GM18907 (cell line): ENCODE measurements around the gene DISC1.

ENCODE experiments used
- ATAC-seq: cut with Tn5 transposase; IDR thresholded peaks from one replicate; pipeline ENCODE4 v1.9.1; 2021; ENCODE audit warnings: mild to moderate bottlenecking, moderate library complexity; ENCODE audit not compliant: unreplicated experiment

The DISC1 gene

DNA sequence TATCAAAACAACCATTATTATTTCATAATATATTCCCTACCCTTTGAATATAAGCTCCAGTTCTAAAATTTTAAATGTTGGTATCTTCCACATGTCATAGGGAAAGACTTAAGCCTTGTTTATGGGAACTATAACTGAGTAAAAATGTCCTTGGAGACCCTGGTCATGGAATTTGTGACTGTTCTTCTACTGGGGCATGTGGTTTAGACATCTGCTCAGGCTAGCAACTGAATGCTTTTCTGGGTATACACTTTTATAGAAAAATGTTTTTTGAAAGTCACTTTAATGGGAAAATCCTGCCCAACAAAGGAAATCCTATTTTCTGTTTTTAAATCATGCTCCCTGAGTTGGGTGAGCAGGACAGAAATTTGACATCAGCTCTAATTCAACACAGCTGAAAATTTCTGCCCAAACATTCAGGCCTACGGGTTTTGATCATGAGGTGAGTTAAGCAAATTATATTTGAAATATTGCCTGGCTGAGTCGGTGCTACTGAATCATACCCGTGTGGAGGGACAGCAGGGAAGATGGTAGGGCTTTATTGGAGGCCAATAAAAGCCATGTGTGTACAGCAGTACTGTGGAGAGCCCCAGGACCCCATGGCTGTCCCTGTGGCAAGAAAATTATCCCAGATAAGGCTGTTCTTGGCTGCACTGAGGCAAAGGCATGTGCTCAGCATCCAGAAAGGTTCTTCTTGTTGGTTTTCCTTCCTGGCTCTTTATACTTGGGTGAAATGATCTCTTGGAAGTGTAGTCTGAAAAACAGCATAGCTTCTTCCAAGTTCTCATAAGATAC, 391.8 kb downstream of the DISC1 start:
- no peak for ATAC-seq

DNA sequence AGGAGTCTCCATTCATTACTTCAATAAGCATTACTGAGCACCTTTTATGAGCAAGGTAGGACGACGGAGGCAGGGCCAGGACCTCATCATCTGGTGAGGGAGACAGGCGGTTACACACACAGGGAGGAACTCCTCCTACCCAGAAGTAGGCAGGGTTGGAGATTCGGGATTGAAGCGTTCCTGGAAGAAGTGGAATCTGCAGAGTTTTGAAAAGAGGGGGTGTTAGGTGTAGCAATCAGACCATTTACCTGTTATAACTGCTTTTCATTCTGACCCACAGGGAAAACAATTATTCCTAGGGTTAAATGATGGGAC, 392.4 kb downstream of the DISC1 start:
- no peak for ATAC-seq

DNA sequence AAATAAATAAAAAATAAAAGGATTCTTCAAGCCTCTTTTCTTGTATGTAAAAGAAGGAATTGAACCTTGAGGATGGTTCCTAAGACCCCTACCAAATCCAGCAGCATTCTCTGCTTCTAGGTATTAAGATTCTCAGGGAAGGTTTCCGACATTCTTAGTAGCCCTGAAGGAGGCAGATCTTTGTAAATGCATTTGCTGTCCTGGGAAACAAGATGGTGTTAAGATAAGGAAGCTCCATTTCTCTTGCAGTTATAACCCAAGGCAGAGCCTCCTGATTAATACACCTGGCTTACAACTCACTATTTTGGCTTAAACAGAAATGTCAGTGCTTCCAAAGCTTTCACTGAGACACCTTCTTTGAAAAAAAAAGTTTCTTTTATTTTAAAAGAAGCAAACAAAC, 393.8 kb downstream of the DISC1 start:
- no peak for ATAC-seq

DNA sequence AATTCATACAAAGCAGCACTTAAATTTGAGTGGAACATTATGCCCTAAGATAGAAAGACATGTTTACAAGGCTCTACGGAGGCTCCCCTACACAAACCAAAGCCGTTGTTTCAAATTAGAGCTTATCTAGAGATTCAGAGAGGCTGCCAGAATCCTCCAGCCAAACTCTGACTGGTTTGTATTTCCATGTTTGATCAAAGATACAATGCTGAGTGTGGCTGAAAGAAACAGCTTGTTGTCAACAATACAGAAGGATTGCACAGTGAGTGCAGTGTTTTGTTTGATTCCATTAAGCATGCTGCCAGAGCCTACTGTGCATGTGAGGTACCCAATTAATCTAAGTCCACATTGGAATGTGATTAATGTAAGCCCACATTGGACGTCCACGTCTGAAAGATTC, 402.7 kb downstream of the DISC1 start:
- ATAC-seq: no peak

DNA sequence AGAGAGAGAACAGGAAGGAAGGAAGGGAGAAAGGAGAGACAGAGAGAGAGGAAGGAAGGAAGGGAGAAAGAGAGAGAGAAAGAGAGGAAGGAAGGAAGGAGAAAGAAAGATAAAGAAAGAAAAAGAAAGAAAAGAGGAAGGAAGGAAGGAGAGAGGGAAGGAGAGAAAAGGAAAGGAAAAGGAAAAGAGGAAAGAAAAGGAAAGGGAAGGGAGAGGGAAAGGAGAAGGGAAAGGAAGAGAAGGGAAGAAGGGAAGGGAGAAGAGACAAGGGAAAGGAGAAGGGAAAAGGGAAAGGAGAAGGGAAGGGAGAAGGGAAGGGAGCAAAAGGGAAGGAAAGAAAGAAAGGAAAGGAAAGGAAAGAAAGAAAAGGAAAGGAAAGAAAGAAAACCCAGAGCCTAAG, 404.6 kb downstream of the DISC1 start:
- no peak for ATAC-seq

DNA sequence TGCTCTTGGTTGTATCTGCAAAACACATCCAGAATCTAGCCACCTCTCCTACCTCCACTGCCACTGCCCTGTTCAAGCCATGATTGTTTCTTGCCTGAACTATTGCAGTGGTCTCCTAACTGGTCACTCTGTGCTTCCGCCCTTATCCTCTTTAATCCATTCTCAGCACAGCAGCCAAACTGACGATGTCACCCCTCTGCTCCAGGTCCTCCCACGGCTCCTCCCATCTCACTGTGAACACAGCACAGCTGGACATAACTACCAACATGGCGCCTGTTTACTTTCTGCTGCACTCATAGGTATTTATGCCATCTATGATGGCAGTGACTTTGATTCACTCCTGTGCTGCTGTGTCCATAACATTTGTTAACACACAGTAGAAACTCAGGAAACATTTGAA, 406.7 kb downstream of the DISC1 start:
- no peak for ATAC-seq

DNA sequence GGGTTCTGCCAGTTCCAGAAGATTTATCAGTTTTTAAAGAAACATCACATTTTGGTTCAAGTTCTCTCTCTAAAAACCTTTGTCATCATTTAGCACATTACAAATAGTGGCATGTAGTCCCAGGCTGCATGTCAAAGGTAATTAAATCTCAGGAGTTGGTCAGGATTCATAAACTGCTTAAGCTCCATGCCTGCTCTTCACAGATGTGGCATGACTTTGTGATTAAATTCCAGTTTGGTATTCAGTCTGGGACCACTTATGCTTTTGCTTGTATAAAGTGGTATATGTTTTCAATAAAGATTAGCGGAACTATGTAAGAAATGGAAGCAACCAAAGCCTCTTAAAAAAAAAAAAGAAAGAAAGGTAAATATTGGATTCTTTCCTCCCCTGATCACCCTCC, 408.0 kb downstream of the DISC1 start:
- no peak for ATAC-seq

DNA sequence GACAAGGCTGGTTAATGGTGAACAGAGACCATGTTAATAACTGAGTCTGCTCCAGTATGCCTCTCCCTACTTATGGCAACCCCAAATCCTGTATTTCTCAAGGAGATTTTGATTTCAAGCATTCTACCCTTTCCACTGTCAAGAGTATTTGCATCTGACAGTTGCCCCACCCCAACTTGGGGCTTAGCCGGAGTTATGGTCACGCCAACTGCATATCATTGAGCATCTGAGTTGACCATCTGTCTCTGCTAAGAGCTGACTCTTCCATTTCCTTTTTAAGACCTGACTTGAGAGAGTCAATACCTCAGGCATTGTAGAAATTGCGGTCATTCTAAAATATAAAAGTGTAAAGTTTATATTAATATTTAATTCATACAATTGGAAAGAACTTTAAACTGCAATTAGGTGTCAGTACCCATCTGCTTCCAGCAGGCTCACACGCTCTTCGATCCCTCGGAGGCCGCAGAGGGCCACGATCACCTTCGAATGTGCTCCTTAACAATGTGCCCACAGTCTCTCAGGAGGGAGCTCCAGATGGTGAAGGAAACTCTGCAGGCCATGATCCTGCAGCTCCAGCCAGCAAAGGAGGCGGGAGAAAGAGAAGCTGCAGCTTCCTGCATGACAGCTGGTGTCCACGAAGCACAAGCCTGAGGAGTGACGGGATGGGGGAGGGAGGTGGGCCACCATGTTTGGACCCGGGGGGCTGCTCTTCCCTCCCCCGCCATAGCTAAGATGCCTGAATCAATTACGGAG, 409.8 kb downstream of the DISC1 start:
- no peak for ATAC-seq

DNA sequence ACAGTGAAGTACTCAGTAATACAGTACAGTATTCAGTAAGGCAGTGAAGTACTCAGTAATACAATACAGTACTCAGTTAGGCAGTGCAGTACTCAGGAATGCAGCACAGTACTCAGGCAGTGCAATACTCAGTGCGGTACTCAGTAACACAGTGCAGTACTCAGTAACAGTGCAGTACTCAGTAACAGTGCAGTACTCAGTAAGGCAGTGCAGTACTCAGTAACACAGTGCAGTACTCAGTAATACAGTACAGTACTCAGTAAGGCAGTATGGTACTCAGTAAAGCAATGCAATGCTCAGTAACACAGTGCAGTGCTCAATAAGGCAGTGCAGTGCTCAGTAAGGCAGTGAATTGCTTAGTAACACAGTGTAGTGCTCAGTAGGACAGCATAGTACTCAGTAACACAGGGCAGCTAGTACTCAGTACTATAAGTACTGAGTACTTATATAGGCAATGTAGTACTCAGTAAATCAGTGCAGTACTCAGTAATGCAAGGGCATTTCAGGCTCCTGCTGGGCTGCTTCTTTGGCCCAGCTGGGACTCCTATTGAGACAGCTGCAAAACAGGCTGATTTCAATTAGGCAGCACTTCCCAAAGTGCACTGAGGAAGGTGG, 411.3 kb downstream of the DISC1 start:
- no peak for ATAC-seq

DNA sequence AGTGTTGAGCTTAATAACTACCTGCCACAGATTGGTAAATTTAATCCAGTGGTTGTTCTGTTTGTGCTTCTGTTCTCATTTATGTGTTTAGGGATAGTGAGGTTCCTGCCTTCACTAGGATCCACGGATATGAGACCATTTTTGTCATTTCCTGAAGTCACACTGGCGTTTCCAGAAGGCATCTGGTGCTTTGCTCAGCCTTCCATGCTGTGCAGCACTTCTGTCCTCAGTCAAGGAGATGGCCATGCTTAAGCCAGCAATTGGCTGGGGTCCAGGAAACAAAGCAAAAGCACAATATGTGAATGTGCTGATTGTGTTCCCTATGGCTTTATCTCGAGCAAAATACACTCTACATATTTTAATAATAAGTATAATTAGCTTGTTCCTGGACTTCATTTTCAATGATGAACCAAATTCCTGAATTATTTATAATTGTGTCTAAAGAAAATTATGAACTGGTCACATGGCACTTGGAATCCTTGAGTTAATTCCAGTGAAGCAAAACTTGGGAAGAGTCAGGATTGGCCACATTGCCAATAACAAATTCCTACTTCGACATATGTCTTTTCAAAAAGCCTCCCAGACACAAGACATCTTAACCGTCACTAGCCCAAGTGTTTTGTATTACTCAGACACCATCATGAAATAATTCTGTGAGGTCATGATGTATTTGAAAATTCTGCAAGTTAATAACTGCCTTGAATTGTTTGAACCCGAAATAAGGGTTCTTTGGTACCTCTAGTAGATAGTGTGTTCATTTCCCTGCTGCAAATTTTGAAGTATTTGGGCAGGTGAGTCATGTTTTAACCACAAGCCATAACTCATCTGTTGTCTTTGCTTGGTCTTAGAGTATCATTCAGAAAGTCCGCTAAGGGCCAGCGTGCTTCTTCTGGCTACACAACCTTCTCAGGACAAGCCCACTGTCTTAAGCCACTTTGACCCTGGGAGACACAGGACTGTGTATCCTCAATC, 412.4 kb downstream of the DISC1 start:
- no peak for ATAC-seq

DNA sequence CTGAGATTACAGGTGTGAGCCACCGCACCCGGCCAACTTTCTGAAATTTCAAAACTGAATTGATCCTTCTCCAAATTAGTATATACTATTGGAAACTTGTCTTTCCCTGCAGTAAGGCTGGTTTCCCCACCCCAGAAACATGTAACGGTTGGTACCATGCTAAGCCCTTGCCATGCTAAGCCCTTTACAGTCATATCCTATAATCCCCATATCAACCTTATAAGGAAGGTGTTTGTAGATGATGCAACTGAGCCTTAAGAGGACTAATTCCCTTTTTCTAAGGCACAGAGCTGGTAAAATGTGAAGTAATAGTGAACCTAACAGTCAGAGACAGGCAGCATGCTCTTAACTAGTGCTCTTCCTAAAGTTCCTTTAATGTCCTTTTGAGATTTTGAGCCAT, 413.7 kb downstream of the DISC1 start:
- ATAC-seq: no peak

DNA sequence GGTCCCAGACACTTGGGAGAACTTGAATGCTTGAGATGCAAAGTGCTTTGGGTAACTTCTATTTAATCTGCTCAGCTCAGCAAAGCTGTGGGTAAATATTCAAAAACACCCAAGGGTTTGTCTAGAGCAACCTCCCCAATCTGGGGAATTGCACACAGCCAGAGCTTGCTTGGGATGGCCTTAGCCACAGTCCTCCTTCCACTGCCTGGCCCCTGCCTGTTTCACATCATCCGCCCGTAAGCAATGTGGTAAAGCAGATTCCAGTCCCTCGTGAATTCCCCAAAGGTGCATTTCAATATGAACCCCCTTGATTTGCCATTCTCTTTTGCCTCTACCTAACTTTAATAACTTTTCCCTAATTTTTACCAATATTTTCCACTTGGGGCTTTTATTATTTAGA, 418.1 kb downstream of the DISC1 start:
- no peak for ATAC-seq

DNA sequence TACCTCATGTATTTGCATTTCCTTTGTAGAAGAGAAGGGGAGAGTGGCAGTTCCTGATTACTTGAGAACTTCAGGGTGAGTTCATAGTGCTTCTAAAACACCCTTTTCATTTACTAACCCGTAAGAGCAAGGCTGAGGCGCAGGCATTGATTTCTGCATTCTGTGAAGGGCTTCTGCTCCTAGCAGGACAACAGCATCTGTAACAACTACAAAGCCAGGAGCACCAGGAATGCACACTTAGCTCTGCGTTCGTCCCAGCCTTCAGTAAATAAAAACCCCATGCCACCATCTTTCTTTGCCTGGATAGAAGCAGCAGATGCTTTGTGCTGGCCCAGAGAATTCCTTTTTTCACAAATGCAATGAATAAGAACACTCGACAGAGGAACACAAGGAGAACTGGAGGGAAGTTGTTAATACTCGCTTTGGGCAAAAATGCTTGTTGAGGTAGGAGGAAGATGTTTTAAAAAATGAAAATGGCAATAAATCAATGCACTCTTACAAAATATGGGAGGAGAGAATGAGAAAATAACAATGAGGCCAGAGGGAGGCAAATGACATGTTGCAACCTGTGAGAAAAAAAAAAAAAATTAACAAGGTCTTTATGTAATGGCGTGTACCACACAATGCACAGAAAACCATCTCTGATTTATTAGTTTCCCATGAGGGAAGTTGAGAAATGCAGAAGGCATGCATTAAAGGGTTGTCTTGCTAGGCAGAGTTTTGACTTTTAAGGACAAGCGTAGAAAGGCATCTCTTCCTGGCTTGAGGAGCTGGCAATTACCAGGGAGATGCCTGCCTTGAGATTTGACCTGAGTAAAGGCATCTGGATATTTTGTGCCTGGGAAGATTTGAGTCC, 418.8 kb downstream of the DISC1 start:
- no peak for ATAC-seq

DNA sequence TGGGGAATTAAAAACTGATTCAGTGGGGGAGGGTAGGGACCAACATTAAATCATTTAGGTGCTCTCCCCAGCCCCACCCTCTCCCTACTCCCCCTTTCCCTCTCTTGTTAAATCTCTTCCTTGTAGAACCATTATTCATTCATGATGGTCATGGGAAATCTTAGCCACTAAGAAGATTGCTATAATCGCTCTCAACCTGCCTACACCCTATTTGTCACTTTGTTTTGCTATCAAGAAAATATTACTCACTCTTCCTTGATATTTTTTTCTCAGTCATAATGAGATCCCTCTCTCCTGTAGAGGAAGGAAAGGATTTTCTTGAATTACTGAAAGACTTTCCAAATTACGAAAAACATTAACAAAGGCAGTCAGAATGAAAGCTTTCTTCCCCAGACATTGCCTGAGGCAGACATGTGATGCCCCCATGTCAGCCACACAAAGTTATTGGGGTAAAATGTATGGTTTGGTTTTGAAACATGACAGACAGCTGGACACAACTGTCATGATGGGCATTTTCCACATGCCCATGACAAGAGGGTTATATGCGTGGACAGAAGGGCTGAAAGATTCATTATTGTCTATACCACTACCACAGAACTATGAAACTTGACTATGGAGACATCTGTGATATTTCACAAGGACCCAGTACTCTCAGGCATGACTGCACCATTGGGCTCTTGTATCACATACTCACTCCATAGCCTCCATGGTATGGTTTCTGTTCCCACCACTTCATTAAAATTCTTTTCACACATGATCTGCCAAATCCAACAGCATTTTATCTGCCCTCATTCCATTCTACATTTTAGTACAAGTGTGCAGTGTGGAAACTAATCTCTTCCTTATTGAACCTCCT, 420.1 kb downstream of the DISC1 start:
- ATAC-seq: no peak

DNA sequence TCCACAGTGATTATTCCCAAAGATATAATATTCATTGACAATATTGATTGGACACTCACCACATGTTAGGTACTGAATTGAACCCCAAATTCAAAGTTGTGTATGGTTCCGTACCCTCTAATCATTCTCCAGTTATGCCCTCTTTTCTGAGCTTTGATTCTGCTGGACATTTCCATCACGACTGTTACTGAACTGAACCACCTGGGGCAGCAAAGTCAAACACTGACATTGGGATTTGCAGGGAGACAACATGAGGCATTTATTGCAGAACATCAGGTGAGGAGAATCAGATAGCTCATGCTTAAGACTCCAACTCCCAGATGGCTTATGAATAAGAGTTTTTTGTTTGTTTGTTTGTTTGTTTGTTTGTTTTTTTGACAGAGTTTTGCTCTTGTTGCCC, 420.9 kb downstream of the DISC1 start:
- no peak for ATAC-seq

DNA sequence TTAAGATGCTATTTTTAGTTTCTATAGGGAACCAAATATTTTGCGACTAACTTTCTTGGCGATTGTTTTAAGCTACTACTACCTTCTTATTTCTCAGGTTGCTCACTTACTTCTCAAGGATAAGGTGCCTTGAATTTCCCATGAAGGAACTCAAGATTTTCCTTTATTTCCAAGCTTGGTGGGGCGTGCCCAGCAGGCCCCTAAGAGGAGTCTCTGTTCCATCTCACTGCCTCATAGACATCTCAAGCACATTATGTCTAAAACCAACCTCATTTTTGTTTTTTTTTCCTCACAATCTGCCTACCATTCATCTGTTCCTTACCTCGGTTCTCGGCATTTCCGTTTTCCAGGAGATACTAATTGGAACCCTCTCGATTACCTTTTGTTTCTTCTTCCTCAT, 421.9 kb downstream of the DISC1 start:
- no peak for ATAC-seq

DNA sequence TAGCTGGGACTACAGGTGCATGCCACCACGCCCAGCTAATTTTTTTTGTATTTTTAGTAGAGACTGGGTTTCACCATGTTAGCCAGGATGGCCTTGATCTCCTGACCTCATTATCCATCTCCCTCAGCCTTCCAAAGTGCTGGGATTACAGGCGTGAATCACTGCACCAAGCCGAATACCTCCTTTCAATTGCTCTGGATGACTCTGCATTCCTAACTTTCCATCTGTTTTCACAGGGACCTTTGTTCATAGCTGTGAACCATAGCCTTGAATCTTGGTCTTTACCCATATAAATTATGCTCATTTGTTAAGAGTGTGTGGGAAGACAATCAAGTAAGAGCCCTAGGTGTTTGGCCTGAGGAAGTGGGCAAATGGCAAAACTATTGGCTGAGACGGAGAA, 422.7 kb downstream of the DISC1 start:
- ATAC-seq: no peak

DNA sequence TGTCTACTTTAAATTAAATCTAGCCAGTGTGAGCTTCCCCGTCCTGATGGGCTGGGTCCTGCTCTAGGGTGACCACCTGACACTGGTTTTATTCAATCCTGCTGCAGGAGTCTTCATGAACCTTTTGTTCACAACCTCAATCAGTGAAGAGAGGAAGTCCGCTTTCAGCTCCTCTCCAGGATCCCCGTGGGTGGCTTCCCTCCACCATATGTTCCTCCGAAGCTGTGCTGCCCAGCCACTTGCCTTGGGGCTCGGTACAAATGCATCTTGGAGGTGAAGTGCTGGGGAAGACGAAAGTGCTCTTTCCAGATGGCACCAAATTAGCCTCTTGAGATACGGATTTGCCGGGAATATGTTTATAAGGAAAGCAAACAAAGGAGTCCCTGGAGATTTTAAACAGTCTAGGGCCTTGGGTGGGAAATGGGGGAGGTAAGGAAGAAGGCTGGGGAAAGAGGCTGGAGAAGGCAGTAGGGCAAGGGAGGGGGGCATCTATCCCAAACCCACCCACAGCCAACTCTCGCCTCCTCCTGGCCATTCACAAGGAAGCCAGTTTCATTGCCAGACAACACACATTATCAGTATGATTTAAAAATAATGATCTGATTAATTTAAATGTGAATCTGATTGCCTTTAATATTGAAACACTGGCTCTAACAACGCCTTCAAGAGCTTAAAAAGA, 430.8 kb downstream of the DISC1 start:
- no peak for ATAC-seq

DNA sequence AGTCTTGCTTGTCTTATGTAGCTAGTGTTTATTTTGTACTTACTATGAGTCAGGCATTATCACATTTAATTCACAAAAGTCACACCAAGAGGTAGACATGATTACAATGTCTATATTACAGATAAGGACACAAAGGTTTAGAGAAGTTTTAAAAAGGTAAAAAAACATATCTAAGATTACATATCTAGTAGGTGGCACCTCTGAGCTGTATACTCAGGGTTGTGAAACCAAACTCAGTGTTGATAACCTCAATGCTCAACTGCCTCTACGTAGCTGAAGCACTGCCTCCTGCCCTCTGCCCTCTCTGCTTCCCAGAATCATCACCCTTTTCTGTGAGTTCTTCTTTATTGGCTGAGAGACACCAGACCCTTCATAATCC, 431.3 kb downstream of the DISC1 start:
- no peak for ATAC-seq
